Activated CD8-positive, alpha-beta memory T cell treated with anti-CD3 and anti-CD28 coated beads, Interleukin-2, amount 50 U/mL, for 4 hours (primary cell): ENCODE measurements around the gene DES.

ENCODE experiments used
- DNase-seq: peaks from one replicate; pipeline ENCODE4 v3.0.0-alpha.2; 2020

The DES gene

GRCh38 chr2:219459460-219460311, 41.5 kb downstream of the DES start:
- DNase-seq: peak; percentile 45

GRCh38 chr2:219460424-219460926, 42.3 kb downstream of the DES start:
- no peak for DNase-seq

- DNase-seq: no peak
These were observed 42.9 kb downstream of the DES start for GRCh38 chr2:219461047-219461514.

- DNase-seq: no peak
These were observed 43.5 kb downstream of the DES start for GRCh38 chr2:219461669-219462068.

- no peak for DNase-seq
These were observed 44.2 kb downstream of the DES start for GRCh38 chr2:219462349-219462748.

DNA sequence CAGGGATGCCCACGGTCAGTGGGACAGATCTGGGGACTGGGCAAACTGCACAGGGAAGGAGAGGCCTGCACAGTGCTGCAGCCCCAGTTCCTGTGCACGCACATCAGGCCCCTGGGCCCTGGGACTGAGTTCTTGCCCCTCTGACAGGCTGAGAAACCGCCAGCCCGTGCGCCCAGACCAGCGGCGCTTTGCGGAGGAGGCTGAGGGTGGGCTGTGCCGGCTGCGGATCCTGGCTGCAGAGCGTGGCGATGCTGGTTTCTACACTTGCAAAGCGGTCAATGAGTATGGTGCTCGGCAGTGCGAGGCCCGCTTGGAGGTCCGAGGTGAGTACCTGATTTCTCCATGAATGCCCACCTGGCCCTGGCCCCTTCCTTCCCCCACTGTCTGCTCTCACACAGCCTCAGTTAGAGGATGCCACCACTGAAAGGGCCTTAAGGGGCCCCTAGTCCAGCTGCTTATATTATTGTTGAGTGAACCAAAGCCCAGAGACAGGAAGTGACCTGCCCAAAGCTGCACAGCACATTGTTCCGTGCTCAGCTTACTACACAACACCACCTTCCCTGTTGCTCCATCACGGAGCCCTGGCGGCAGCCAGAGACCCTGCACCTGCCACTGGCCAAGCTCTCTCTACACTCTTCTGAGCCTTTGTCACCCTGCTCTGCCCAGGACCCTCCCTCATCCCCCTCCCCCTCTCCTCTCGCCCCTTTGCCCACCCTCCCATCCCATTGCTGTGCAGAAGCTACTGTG, 46.3 kb downstream of the DES start:
- no peak for DNase-seq

GRCh38 chr2:219465659-219466561, 47.7 kb downstream of the DES start:
- no peak for DNase-seq

- no peak for DNase-seq
These were observed 48.9 kb downstream of the DES start for GRCh38 chr2:219466816-219467735.

DNA sequence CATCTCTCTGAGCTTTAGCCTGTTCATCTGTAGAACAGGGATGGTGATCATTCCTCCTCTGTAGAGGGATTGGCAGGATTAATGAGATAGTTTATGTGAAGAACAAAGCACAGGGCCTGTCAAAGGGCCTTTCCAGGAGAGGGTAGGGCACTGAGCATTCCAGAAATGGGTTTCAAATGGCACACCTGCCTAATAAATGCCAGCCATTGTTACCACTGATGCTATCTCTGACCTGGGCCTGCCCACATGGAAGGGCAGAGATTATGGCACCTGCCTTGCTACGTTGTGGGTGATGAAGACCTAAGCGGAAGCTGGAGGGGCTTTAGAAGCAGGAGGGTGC, 49.5 kb downstream of the DES start:
- no peak for DNase-seq

DNA sequence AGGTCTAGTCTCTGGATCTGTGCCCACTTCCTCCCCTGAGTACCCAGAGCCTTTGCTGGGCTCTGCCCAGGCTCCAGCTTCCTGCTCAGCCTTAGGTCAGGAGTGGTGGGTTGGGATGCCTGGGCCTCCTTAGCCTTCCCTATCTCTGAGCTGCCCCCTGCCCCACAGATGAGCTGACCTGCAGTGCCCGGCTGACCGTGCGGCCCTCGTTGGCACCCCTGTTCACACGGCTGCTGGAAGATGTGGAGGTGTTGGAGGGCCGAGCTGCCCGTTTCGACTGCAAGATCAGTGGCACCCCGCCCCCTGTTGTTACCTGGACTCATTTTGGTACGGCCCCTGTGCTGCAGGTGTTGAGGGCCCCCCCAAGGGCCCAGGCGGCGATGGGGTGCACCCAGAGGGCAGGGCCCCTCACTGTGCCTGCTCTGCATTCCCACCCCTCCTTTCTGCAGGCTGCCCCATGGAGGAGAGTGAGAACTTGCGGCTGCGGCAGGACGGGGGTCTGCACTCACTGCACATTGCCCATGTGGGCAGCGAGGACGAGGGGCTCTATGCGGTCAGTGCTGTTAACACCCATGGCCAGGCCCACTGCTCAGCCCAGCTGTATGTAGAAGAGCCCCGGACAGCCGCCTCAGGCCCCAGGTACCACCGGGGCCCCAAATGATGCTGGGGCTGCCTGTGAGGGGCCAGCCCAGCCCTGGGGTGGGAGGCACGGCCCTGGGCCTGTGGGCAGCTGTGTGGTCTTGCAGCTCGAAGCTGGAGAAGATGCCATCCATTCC, 50.4 kb downstream of the DES start:
- no peak for DNase-seq

DNA sequence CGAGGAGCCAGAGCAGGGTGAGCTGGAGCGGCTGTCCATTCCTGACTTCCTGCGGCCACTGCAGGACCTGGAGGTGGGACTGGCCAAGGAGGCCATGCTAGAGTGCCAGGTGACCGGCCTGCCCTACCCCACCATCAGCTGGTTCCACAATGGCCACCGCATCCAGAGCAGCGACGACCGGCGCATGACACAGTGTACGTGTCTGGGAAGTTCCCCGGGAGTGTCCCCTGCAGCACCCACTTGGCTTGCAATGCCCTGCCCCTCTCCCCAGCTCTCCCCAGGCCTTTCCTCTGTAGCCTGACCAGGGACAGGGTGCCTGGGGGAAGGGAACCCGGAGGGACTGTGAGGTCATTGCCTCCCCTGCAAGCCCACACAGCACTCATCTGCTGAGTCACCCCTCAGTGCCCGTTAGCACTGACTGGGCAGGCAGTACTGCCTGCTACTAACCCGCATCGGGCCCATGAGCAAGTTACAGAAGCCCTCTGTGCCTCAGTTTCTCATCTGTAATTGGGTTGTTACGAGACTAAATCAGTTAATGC, 51.1 kb downstream of the DES start:
- DNase-seq: no peak

- DNase-seq: no peak
These were observed 52.3 kb downstream of the DES start for GRCh38 chr2:219470429-219470828.

- no peak for DNase-seq
These were observed 53.5 kb downstream of the DES start for GRCh38 chr2:219471476-219472371.

DNA sequence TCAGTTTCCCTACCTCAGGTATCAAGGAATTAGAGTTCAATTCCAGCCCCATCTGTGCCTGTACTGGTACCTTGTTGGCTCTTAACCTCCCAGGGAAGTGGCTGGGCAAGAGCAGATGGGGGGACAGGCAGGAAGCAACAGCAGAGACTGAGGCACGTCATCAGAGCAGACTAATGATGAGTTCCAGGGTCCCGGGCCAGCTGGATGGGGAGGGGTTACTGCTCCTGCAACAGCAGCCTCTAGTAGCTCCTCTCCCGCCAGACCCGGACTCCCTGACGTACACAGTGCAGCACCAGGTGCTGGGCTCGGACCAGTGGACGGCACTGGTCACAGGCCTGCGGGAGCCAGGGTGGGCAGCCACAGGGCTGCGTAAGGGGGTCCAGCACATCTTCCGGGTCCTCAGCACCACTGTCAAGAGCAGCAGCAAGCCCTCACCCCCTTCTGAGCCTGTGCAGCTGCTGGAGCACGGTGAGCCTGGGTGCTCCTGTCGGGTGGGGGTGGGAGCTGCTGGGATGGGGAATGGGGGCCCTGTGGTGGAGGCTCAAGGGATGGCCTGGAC, 54.5 kb downstream of the DES start:
- no peak for DNase-seq

- DNase-seq: no peak
These were observed 55.3 kb downstream of the DES start for GRCh38 chr2:219473511-219473910.

DNA sequence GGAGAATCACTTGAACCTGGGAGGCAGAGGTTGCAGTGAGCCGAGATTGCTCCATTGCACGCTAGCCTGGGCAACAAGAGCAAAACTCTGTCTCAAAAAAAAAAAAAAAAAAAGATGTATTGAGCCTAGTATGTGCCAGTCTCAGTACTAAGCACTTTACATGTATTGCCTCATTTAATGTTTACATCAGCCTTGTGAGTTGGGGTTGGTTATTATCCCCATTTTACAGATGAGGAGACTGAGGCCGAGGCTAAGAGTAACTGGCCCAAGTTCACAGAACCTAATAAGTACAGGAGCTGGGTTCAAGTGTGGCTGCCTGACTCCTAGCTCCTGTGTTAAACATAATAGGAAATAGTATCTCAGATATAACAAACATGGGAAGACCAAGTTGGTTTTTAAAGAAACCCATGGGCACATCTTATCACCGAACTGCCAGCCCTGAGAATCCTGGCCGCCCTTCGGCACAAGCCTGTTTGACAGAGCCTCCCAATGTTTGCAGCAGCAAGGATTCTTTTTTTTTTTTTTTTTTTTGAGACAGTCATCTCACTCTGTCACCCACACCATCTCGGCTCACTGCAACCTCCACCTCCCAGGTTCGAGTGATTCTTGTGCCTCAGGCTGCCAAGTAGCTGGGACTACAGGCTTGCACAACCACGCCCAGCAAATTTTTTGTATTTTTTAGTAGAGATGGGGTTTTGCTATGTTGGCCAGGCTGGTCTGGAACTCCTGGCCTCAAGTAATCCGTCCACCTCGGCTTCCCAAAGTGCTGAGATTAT, 56.3 kb downstream of the DES start:
- DNase-seq: no peak

DNA sequence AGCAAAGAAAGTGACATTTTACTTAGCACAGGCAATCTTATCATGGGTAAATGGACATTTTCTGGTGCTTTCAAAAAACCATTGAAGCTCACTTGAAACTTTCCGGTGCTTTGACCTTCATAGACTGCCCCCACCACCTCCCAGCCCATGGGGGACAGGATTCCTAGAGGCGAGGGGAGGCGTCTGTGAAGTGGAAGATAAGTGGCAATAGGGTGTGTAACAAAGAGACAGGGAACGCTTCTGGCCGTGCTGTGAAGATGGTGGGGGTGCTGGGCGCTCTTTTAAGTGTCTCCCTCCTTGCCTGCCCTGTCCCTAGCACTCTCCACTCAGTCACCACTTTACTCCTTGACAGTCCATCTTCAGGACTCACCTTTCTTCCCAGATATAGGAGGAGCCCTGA, 57.1 kb downstream of the DES start:
- no peak for DNase-seq
